Mesothelial cell of epicardium (in vitro differentiated cells): ENCODE data around the gene PIP5KL1. TPM values are rescaled to one million over a fixed set of nuclear protein-coding genes. Genes with fewer than 3 reads are reported as not detected.
A peak's percentile ranks its signal among the peaks of the same experiment; 100 is the strongest.

Source experiments
- DNase-seq, 2 experiments: peaks; one replicate each; pipeline ENCODE4 v3.0.0; 2021; ENCODE audit warnings: low spot score in 2 of 2; ENCODE audit not compliant: unreplicated experiment in 2 of 2
- H3K27ac Mint-ChIP-seq: 2 replicates; pipeline ENCODE4 v1.8.0; 2021; ENCODE audit warnings: mixed read lengths
- H3K27me3 Mint-ChIP-seq: 2 replicates; pipeline ENCODE4 v1.8.0; 2021; ENCODE audit warnings: low read depth, mixed read lengths
- H3K36me3 Mint-ChIP-seq: 2 replicates; pipeline ENCODE4 v1.8.0; 2021; ENCODE audit warnings: mixed read lengths
- H3K4me1 Mint-ChIP-seq: 2 replicates; pipeline ENCODE4 v1.8.0; 2021; ENCODE audit warnings: mixed read lengths
- H3K4me3 Mint-ChIP-seq: 2 replicates; pipeline ENCODE4 v1.8.0; 2021; ENCODE audit warnings: mild to moderate bottlenecking, moderate library complexity, mixed read lengths
- H3K9me3 Mint-ChIP-seq: 2 replicates; pipeline ENCODE4 v1.8.0; 2021; ENCODE audit warnings: mixed read lengths
- total RNA-seq: library from RNA; stranded (reverse); gene quantifications from 3 replicates; pipeline ENCODE4 v1.2.1, GENCODE V29; 2021
- TF ChIP-seq, protein P1 (sequence below): fragments of 200-600 bp; sonication (generic); IDR thresholded peaks from one replicate; pipeline ENCODE4 v1.5.0; 2021; ENCODE audit warnings: antibody characterized with exemption; ENCODE audit not compliant: unreplicated experiment

Gene PIP5KL1
- total RNA-seq, 1 donor from 2014 or later = 8.2 TPM

DNA sequence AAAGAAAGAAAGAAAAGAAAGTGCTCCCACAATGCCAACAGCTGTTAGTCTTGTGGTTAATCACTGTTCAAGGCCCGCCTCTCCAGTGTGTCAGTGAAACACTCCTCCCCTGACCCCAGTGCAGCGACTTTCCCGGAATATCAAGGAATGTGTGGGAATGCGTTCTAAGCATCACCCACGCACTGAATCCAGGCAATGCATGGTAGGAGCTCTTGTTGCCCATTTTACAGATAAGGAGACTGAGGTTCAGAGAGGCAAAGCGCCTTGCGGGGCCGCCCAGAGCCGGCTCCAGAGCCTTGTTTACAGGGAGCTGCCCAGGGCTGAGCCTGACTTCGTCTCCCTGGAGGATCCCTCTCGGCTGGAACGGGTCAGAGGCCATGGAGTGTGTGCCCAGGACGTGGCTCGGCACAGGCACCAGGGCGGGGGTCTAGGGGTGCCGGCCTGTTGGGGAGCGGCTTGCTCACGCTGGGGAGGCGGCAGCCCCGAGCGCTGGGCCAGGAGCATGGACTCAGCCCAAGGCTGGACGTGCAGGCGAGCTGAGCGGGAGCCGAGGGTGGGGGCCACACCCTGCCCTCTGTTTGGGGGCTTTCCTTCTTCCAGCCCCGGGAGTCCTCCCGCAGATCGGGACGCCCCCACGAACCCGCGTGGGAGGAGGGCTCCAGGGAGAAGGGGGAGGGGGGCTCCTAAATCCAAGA lies 32.0 kb downstream of the PIP5KL1 start:
- peak in 1 of 2 experiments; percentile 52 for DNase-seq
- TF ChIP-seq, protein P1, sequence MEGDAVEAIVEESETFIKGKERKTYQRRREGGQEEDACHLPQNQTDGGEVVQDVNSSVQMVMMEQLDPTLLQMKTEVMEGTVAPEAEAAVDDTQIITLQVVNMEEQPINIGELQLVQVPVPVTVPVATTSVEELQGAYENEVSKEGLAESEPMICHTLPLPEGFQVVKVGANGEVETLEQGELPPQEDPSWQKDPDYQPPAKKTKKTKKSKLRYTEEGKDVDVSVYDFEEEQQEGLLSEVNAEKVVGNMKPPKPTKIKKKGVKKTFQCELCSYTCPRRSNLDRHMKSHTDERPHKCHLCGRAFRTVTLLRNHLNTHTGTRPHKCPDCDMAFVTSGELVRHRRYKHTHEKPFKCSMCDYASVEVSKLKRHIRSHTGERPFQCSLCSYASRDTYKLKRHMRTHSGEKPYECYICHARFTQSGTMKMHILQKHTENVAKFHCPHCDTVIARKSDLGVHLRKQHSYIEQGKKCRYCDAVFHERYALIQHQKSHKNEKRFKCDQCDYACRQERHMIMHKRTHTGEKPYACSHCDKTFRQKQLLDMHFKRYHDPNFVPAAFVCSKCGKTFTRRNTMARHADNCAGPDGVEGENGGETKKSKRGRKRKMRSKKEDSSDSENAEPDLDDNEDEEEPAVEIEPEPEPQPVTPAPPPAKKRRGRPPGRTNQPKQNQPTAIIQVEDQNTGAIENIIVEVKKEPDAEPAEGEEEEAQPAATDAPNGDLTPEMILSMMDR = no peak
- Mint-ChIP-seq H3K27me3 (no peaks in the 10 kb centered on the region), H3K36me3 (peaks cover 34% of the 10 kb centered on the region), H3K27ac (peak overlapping the region; percentile 87), H3K9me3 (peaks cover 19% of the 10 kb centered on the region), H3K4me1 (peaks cover 20% of the 10 kb centered on the region), H3K4me3 (peak overlapping the region; percentile 82)

DNA sequence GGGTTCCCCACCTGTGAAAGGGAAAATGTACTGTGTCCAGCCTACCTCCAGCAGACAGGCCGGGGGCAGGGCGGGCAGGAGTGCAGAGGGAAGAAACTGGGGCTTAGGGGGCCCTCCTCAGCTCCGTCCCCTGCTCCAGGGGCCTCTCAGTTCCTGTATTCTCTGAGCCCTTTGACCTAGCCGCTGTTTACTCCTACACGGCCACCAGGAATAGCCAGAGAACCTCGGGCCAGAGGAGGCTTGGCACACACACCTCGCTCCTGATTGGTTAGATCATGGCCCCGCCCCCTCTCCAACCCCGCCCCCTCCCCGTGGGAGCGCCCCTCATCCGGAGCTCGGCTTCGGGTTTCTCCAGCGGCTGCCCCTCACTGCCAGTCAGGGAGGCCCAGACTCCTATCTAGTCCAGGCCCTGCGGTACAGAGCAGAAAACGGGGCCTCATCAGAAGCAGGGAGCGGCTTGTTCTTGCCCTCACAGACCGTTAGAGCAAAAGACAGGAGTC lies 33.3 kb downstream of the PIP5KL1 start:
- H3K4me3 Mint-ChIP-seq = peak overlapping the region; percentile 38
- TF ChIP-seq, protein P1 = no peak
- H3K4me1 Mint-ChIP-seq = peaks cover 15% of the 10 kb centered on the region
- peaks cover 48% of the 10 kb centered on the region for H3K36me3 Mint-ChIP-seq
- DNase-seq = peak; percentile 61 to 63
- H3K9me3 Mint-ChIP-seq = peaks cover 30% of the 10 kb centered on the region
- H3K27me3 Mint-ChIP-seq = no peaks in the 10 kb centered on the region
- H3K27ac Mint-ChIP-seq = peak overlapping the region; percentile 56

DNA sequence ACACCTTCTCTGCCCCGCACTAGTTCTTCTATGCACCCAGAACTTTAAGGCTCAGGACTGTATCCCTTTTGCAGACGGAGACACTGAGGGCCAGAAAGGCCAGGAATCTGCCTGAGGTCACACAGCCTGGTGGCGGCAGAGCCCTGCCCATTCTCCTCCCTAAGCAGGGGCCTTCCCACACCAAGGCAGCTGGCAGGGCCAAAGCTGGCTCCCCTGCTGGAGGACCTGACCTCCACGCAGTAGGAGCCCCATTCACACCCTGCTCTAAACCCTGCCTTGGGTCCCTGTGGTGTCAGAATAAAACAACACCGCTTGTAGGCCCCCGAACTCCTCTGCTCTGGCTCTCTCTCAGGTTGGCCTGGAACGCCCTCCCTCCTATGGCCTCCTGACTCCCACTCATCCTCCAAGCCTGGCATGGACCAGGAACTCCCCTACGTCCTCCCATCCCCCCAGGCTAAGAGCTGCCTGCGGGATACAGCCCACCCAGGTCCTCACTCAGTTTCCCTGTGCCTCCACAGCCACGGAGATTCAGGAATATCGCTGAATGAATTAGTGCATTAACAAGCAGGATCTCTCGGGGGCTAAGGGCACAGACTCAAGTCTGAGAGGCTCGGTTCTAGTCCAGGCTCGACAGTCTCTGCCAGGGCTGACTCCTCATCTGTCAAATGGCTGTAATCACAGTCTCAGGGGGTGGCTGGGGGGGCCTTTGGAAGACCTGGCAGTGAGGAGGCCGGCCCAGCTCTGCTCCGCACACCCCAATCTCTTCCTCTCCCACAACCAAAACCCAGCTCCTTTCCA lies 34.0 kb downstream of the PIP5KL1 start:
- Mint-ChIP-seq H3K27me3 (no peaks in the 10 kb centered on the region), H3K27ac (peak overlapping the region; percentile 56), H3K4me1 (peaks cover 15% of the 10 kb centered on the region), H3K9me3 (peaks cover 30% of the 10 kb centered on the region), H3K4me3 (no peak overlapping the region), H3K36me3 (peaks cover 50% of the 10 kb centered on the region)
- no peak for DNase-seq
- TF ChIP-seq, protein P1 = no peak

DNA sequence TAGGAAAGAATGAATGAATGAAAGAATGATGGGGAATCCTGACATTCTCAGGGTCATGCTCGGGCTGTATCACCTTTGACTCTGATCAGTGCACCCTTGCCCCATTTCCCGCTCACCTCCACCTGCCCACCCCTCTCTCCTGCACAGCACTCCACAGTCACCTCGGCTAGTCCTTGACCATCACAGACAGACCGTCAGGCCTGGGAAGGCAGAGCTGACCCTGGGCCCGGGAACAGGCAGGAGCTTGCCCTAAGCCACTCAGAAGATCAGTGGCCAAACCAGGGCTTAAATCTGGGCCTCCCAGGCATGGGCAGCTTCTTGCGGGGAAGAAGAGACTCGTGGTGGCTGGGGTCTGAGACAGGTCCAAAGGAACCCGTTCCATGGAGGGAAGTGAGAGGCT lies 34.8 kb downstream of the PIP5KL1 start:
- Mint-ChIP-seq H3K27me3 (no peaks in the 10 kb centered on the region), H3K36me3 (peaks cover 57% of the 10 kb centered on the region), H3K27ac (no peak overlapping the region), H3K4me3 (no peak overlapping the region), H3K4me1 (peaks cover 13% of the 10 kb centered on the region), H3K9me3 (peaks cover 30% of the 10 kb centered on the region)
- no peak for DNase-seq
- TF ChIP-seq, protein P1 = no peak

DNA sequence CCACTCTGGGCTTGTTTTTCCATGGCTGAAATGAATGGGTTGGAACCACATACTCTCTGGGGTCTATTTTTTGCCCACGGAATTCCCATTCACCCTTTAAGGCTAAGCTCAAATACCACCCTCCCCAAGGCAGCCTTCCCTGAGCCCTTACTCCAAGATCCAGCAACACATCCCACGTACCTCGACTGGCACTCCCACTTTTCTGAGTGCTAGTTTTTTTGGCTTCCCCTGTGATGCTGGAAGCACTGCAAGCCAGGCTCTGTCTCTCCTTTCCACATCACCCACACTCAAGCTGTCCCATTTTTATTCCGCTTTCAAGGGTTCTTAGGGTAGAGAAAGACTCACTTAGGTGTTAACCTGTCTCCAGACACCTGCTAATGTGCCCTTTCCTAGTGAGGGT lies 37.2 kb downstream of the PIP5KL1 start:
- no peaks in the 10 kb centered on the region for H3K27me3 Mint-ChIP-seq
- H3K4me1 Mint-ChIP-seq = peaks cover 7% of the 10 kb centered on the region
- TF ChIP-seq, protein P1 = no peak
- no peak overlapping the region for H3K4me3 Mint-ChIP-seq
- peaks cover 66% of the 10 kb centered on the region for H3K36me3 Mint-ChIP-seq
- no peak overlapping the region for H3K27ac Mint-ChIP-seq
- H3K9me3 Mint-ChIP-seq = peaks cover 30% of the 10 kb centered on the region
- DNase-seq = no peak
